Measurements from ENCODE around the gene EFNB1. TPM values are rescaled to one million over a fixed set of nuclear protein-coding genes. Genes with fewer than 3 reads are reported as not detected.

EFNB1 gene
- total and polyA plus RNA-seq, 2 of the 4 experiments (the other 2 are of a cell fraction) = 17.9 to 26.8 TPM

- H3K9ac ChIP-seq (ENCODE audit: low read depth, low read length) = no peak overlapping the region
- no peaks in the 10 kb centered on the region for H3K9me3 ChIP-seq (ENCODE audit: control insufficient read depth, insufficient read depth, low read length)
- H2BK5ac ChIP-seq (ENCODE audit: low read depth, low read length, poor library complexity, severe bottlenecking) = no peak overlapping the region
- no peaks in the 10 kb centered on the region; the same call in 1 of the 2 replicates for H3K27me3 ChIP-seq (ENCODE audit: control insufficient read depth, insufficient read depth, low read length)
- in situ Hi-C loops (cut with MboI; ENCODE audit: low sequenced_read_pairs) = loop anchor here (25.0 kb wide), 1 partner anchor 200 kb away; no protein-coding TSS in a partner anchor
- no peak overlapping the region for H2AK9ac ChIP-seq (replicated peaks; ENCODE audit: low read depth, low read length, poor library complexity)
- no peak overlapping the region for H2BK15ac ChIP-seq (ENCODE audit: low read depth, low read length)
- no peak overlapping the region for H2AK5ac ChIP-seq (ENCODE audit: low read depth, low read length)
- H3K9me1 ChIP-seq (ENCODE audit: insufficient read depth, low read length) = peaks cover 5% of the 10 kb centered on the region; the same call in 1 of the 2 replicates
- POLR2A ChIA-PET (ENCODE audit: unreplicated experiment) = no interaction called here
- H2AFZ ChIP-seq (replicated peaks; ENCODE audit: low read length, poor library complexity) = no peak overlapping the region
- intact Hi-C loops (cut with micrococcal nuclease) = loop anchor here (10.0 kb wide), 1 partner anchor 98 kb away; no protein-coding TSS in a partner anchor
- WGBS, 2 experiments (ENCODE audit: extremely low coverage in 2 of 2, insufficient read length in 1 of 2) = no CpG with 5 or more reads among the region's 3 CpGs
- no peak overlapping the region for H3K14ac ChIP-seq (replicated peaks; ENCODE audit: low read depth, low read length)
- peaks cover 29% of the 10 kb centered on the region for H4K20me1 ChIP-seq (ENCODE audit: insufficient read depth, low read length)
- no peak overlapping the region for H4K8ac ChIP-seq (ENCODE audit: low read depth in 2 of 2, low read length in 2 of 2)
- no peak overlapping the region for H3K4ac ChIP-seq (ENCODE audit: low read depth, low read length)
- no peak overlapping the region for H4K91ac ChIP-seq (ENCODE audit: insufficient read depth, low read depth, low read length)
- no peak overlapping the region for H2BK120ac ChIP-seq (ENCODE audit: low read depth, low read length)
- H3K56ac ChIP-seq (ENCODE audit: extremely low read depth, insufficient read depth, low read length) = no peak overlapping the region
- H3K23ac ChIP-seq (ENCODE audit: low read depth, low read length) = no peak overlapping the region
- no peak for TF ChIP-seq NFE2L2 (IDR thresholded peaks at IDR 0.05; ENCODE audit: low read depth, low read length)
- no peak for TF ChIP-seq USF2 (IDR thresholded peaks at IDR 0.05; ENCODE audit: low read depth, low read length)
- no peak for TF ChIP-seq MXI1 (IDR thresholded peaks at IDR 0.05; ENCODE audit: borderline replicate concordance, low read depth, low read length)
- TF ChIP-seq BHLHE40 (IDR thresholded peaks at IDR 0.05; ENCODE audit: low read depth, low read length) = no peak
- no peak for TF ChIP-seq CHD1 (IDR thresholded peaks at IDR 0.05; ENCODE audit: low read depth, low read length)
- TF ChIP-seq RCOR1 (IDR thresholded peaks at IDR 0.05; ENCODE audit: insufficient replicate concordance, low read length) = no peak
- BruUV-seq (replicated peaks) = no TSS peak
- no peak overlapping the region for H3K18ac ChIP-seq (ENCODE audit: low read depth, low read length)
- peaks cover 0 to 33% of the 10 kb centered on the region in 2 experiments; a peak in 2 of 4 replicates for H3K79me1 ChIP-seq (ENCODE audit: low read depth in 1 of 2, low read length in 2 of 2)
- H4K5ac ChIP-seq (ENCODE audit: low read depth, low read length) = no peak overlapping the region
- no peak for DNase-seq
- peaks cover 20% of the 10 kb centered on the region; the same call in 1 of the 2 replicates for H3K36me3 ChIP-seq (ENCODE audit: control insufficient read depth, insufficient read depth, low read length)
- ATAC-seq (ENCODE audit: low read depth) = no peak
- no peak overlapping the region for H3K4me2 ChIP-seq (ENCODE audit: low read depth, low read length)
- peaks cover 3% of the 10 kb centered on the region; the same call in 1 of the 2 replicates for H3K4me1 ChIP-seq (ENCODE audit: control insufficient read depth, insufficient read depth, low read length)
- H3K27ac ChIP-seq (ENCODE audit: insufficient read depth, low read length) = no peak overlapping the region
- no peak overlapping the region for H2BK20ac ChIP-seq (ENCODE audit: low read depth, low read length)
- dilution Hi-C loops (cut with HindIII; ENCODE audit: low sequenced_read_pairs, unreplicated experiment) = no loop called here
- H3K4me3 ChIP-seq (ENCODE audit: insufficient read depth, low read depth, low read length) = no peak overlapping the region
- CTCF ChIA-PET = no interaction called here
Observed at GRCh38 chrX:68837119-68837518, 8.3 kb downstream of the EFNB1 start.
